HG03060 (cell line): ENCODE results near the gene EVI2B.
"Not testable (repeated sequence)": the region's sequence is repeated elsewhere in the genome, so short reads cannot be mapped to it uniquely, and the experiment has no call there.

Experiments
- ATAC-seq: cut with Tn5 transposase; IDR thresholded peaks from one replicate; pipeline ENCODE4 v1.9.1; 2021; ENCODE audit warnings: low read depth, moderate number of reproducible peaks; ENCODE audit not compliant: unreplicated experiment

EVI2B gene

DNA sequence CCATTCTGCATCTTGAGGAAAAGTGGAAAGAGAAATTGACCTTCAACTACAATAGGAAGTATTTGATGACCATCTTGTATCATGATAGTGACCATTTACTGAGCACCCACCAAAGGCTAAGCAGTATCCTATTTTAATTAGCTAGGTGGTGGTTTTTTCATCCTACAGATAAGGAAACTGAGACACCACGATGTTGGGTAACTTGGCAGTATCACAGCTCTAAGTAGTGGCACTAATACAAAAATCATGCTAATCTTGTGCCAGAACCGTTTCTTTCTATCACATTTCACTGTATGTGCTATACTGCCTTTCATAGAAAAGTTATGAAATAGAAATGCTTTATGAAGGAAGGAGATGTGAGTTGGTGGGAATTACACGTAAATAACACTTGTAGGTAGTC is 2.3 kb downstream of the EVI2B start:
- ATAC-seq, result no peak

- no peak for ATAC-seq
Measured at GRCh38 chr17:31310886-31311285, 3.0 kb downstream of the EVI2B start.

- no peak for ATAC-seq
Measured at GRCh38 chr17:31310260-31310659, 3.6 kb downstream of the EVI2B start.

DNA sequence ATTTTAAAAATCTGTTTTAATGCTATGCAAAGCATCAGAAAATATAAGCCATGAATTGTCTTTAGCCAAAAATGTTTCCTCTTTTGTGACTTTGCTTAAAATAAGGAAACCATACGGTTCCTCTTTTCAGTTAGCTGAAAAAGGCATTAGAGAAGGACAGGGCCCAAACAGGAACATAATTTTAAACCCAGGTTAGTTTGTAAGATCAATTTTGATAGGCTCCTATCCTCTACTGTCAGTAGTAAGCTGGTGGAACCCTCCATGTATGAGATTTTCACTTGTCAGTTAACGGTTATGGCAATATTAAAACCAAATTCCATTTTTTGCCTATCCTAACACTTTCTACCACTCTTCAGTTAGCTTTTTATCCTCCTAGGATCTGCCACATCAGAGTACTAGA is 4.3 kb downstream of the EVI2B start:
- no peak for ATAC-seq

GRCh38 chr17:31308372-31309334 is 5.2 kb downstream of the EVI2B start:
- no peak for ATAC-seq

GRCh38 chr17:31307640-31308039 is 6.2 kb downstream of the EVI2B start:
- no peak for ATAC-seq

DNA sequence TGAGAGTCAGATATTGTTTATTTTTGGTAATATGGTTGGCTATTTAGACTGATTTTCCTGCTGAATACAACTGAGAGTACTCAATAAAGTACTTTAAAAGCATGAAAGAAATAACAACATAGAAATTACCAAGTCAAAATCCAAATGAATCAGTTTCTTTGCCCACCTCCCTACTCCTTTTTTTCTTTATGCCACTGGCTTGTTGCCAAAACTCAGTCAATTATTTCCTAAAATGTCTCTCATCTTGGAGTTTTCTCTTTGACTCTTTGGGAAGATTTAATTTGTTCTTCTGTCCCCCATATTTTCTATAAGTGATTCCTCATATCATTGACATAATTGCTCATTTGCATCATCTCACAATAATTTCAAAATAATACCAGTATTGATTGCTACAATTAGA is 14.2 kb downstream of the EVI2B start:
- no peak for ATAC-seq

DNA sequence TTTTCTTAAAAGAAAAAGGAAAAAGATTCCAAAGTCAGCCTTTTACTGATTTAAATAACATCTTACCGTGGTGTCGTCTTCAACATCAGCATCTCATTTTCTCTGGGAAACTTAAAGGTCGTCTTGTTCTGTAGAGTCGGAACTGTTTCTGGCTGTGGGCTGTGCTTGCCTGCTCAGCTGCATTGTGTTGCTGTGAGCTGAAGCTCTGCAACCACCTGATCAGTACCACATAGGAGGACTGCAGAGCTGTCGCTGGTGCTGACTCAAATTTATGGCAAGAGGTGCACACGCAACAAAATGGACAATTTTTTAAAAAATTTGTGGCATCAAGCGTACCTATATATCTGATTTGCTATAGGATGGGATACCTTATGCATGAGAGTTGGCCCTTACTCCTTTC is 16.8 kb downstream of the EVI2B start, which contains the start of gene OMG:
Gene OMG (minus strand): TSS at position 150 of the 400 bp plus-strand sequence. CDS start 908 bp downstream, outside the sequence.
- no peak for ATAC-seq

- no peak for ATAC-seq
Measured at GRCh38 chr17:31296142-31296541, 17.7 kb downstream of the EVI2B start.

DNA sequence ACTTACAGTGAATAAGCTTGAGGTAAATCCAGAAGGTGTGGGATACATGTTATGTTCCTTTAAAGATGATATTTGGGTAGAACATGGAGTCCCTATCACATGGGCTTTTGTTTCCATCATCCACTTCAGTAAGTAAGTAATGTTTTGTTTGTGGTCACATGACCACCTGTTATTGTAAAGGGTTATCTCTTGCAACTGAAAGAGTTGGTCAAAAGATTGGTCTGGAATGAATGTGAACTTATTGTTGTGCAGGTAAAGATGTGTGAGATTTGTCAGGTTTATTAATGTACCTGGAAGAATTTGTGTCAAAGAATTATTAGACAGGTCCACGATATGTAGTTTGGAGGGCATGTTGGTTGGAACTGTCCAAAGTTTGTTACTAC is 18.4 kb downstream of the EVI2B start:
- no peak for ATAC-seq

GRCh38 chr17:31294820-31295488 is 18.9 kb downstream of the EVI2B start:
- ATAC-seq, result no peak

GRCh38 chr17:31294231-31294630 is 19.6 kb downstream of the EVI2B start:
- ATAC-seq, result no peak

DNA sequence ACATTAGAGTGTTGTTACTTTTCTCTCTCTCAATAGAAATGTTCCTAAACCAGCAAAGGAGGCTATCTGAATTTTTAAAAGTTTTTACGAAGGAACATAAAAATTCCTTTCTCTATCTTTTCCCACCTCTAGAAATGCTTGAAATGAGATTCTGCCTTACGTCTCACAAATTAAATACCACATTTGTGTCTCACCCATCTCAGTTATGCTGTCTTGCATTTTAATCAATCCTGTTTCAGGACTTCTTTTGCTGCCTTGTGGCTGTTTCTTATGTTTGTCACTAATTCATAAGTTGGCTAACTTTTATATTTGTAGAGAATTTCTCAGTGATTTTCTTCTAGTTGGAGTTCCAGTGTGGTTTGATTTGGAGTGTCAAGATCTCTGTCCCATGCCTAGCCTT is 20.3 kb downstream of the EVI2B start:
- no peak for ATAC-seq

GRCh38 chr17:31291820-31292219 is 22.0 kb downstream of the EVI2B start:
- no peak for ATAC-seq

DNA sequence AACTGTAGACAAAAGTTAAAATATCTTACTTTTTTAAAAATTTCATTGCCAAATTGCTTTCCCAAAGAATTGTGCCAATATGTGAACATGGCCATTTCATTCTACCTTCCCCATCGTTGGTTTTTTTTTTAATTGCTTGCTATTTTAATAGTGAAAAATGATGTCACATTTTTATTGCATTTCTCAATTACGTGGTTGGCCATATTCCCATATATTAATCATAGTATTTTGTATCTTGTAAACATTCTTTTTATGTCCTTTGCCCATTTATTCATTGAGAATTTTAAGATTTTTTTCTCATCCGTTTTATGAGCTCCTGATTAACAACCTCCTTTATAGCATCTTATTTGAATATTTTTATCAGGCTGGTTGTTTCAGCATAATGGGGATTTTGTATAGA is 24.1 kb downstream of the EVI2B start:
- ATAC-seq, result no peak

DNA sequence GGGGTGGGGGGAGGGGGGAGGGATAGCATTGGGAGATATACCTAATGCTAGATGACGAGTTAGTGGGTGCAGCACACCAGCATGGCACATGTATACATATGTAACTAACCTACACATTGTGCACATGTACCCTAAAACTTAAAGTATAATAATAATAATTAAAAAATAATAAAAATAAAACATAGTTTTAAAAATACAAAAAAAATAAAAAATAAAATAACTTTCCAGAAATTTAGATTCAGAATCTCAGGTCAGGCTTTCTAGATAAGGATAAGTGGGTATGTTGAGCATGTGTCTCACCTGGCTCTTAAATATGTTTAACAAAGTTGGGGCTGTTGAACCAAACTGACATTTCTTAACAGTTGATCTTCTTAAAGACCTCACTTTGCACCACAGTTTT is 25.9 kb downstream of the EVI2B start:
- not testable (repeated sequence) for ATAC-seq

GRCh38 chr17:31286587-31286986 is 27.3 kb downstream of the EVI2B start:
- ATAC-seq, result no peak

DNA sequence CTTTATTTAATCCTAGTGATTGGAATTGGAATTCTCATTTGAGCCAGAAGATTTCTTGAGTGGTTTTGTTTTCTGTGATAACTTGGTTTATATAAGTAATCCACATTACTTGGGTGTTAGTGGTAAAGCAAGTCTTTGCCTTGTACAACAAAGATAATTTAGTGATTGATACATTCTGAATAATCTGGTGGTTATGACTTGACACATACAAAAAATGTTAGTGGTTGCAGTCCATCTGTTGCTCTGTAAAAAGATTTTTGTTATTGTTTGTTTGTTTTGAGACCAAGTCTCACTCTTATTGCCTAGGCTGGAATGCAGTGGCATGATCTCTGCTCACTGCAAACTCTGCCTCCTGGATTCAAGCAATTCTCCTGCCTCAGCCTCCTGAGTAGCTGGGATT is 30.0 kb downstream of the EVI2B start:
- ATAC-seq, result no peak

GRCh38 chr17:31281061-31281460 is 32.8 kb downstream of the EVI2B start:
- ATAC-seq, result no peak

DNA sequence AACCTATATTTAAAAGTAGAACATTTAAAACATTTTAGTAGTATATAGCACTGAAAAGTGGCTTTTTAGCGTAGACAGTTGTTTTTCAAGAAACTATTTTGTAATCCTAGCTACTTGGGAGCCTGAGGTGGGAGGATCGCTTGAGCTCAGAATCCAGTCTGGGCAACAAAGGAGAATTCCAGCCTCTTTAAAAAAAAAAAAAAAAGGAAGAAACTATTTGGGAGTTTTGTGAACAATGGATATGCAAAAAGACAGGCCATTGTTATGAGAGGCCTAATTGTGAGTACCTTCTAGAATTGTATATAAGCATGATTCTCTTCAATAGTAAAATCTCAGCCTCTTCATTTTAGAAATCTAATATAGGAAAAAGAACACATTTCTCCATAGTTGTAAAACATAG is 34.5 kb downstream of the EVI2B start:
- no peak for ATAC-seq

DNA sequence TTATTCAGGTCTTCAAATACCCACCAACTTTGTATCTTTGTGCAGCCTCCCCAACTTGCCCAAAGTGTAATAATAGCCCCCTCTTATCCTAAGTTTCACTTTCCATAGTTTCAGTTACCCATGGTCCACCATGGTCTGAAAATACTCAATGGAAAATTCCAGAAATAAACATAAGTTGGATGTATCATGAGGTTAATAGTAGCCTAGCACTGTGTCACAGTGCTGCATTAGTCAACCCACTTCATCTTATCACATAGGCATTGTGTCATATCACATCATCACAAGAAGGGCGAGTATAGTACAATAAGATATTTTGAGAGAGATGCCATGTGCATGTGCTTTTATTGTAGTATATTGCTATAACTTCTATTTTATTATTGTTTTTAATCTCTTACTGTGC is 38.7 kb downstream of the EVI2B start:
- no peak for ATAC-seq

DNA sequence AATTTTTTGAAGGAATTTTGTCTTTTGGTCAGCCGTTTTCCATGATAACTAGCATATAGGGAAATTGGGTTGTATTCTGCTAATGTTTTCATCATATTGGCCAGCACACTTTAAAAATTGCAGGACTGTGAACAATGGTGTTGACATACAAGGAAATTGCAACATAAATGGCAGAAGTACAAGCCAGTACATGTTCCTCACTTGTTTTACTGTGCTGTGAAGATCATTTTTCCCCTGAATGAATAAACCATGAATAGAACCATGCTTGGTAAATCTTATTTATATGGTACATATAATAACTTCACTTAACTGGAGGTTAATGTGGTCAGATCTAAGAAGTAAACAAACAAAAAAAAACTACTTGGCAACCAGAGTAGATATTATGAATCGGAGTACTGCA is 39.6 kb downstream of the EVI2B start:
- no peak for ATAC-seq
